Measurements from ENCODE around the gene RALB.

DNA sequence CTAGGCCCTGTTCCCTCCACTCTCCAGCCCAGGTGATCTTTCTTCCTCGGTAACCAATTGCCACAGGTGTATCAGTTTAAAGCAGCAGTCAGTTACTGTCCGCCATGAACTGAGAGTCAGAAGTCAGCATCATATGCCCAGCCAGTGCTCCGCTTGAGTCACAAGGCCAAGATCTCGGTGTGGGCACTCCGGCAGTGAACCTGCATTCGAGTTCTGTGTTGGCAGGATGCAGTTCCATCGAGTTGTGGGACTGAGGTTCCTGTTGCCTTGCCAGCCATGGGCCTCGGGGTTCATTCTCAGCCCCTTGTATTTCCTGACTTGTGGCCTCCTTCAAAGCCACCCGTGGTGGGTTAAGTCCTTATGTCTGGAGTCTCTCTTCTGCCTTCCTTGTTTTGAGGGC lies 26.3 kb upstream of the RALB start:
- TF ChIP-seq CTCF (IDR thresholded peaks at IDR 0.05): no peak
- TF ChIP-seq POLR2AphosphoS5 (IDR thresholded peaks at IDR 0.05): no peak

Measured in upper lobe of left lung (tissue), 4 donors.